ENCODE measurements around the gene DTNB.

Gene DTNB

DNA sequence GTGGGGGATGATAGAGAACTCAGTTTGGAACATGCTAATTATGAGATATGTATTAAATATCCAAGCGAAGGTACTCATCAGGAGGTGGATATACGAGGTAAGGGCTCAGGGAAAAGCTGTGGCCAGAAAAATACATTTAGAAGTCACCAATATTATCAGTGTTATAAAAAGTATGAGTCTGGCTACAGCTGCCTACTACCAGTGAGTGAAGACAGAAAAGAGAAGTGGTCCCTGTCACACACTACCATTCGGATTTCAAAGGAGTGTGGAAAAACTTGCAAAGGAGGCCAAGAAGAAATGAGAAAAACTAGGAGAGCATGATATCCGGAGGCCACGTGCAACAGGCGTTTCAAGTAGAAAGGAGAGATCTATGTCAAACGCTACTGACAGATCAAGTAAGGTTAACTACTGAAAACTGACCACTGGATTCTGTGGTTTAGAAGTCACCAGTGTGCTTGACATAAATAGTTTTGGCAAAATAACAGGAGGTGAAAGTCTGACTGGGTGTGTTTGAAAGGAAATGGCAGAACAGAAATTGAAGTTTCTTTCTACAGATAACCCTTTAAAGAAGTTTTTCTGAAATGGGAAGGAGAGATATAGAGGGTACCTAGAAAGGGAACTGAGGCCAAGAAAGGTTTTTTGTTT, 213.0 kb downstream of the DTNB start:
- no peak for DNase-seq (ENCODE audit: low read depth)

DNA sequence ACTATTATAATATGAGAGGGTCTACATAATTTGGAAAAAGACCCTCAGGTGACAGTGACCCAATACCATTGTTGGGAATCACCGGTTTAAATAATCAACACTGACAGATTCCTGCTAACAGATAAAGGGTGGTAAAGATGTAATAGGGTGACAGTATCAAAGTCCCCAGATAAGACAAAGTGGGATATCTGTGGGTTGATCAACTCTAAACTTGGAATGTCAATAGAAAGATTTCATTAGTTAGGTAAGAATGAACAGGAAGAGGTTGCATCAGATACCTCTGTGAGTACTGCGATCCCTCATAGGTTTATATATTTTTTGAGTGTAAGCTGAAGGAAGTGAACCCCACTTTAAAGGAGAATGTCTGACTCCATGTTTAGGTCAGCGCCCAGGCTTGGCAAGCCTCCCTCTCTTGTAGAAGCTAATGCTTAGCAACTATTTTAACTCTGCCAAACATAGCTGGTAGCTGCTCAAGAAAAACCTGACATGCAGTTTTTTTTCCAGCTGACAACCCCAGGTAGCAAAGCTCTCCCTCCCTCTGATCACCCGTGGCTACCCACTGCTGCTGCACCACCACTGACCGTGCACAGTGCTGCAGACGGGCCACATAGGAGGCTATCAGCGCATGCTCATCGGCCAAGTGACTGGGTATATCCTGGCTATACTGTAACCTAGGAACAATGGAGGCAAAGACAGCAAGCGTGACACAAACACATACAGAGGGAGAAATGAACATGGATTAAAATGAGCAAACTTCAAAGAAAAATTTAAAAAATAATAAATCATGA, 218.4 kb downstream of the DTNB start:
- DNase-seq (ENCODE audit: low read depth): no peak

DNA sequence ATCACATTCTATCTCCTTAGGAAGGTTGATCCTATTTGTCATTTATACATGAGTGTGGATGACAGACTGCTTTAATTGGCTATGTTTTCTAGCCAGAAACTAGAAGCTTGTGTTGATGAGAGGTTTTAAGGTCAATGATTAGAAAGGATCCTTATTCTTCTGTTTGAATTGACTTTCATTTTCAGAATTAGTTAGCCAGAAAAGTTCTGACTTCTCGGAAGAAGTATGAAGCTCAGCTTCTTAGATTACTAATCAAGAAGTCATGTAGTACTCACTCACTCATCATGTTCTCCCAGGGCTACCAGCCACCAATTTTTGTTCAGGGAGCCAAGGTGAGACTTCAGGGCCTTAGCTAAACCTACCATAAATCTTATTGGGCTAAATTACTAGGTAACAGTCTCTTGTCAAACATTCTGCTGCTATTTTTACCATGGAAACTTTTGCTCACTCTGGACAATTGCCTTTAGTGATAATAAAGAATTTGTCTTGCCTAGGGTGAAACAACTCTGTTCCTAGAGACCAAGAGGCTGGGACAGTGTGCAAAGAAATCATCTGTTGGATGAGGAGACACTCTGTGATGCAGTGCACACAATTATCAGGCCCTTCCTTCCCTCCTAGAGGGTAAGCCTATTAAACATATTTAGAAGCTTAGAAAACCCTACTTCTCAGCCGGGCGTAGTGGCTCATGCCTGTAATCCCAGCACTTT, 220.0 kb downstream of the DTNB start:
- DNase-seq (ENCODE audit: low read depth): no peak

DNA sequence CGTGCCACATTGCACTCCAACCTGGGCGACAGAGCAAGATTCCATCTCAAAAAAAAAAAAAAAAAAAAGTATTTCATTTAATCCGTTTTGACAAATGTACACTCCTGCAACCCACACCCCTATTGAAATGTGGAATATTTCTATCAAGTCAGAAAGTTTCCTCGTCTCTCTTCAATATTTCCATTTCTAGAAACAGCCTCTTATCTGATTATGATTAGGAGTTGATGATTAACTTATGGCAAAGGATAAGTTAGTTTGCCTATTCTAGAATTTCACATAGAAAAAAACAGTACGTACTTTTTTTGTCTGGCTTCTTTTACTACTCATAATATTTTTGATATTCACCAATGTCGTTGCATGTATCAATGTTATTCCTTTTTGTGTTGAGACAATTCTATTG, 224.6 kb downstream of the DTNB start:
- DNase-seq (ENCODE audit: low read depth): no peak

DNA sequence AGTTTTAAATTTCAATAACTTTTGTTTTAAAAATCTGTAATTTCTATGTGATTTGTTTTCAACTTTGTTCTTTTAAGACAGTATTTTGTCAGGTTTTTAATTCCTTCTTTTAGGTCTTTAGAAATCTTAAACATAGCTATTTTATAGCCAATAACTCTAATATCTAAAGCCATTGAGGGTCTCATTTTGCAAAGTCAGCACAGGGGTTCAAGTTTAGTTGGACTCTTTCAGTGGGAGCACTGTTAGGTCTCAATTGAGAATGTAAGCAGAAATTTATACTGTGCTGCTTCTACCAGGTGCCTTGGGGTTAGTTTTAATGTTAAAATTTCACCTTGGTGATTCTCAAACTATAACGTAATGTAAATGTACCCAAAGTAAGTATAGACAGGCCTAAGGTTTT, 226.4 kb downstream of the DTNB start:
- DNase-seq (ENCODE audit: low read depth): no peak

DNA sequence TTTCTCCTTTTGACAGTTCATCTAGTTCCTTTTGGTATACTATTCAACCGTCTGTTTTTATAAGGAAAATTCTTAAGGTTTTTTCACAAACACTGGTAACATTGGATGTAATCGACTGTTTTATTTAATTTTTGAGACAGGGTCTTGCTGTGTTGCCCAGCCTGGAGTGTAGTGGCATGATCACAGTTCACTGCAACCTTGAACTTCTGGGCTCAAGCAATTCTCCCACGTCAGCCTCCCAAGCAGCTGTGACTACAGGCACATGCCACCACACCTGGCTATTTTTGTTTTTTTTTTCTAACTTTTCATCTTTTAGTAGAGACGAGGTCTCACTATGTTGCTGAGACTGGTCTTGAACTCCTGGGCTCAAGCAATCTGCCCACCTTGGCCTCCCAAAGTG, 227.3 kb downstream of the DTNB start:
- DNase-seq (ENCODE audit: low read depth): no peak

DNA sequence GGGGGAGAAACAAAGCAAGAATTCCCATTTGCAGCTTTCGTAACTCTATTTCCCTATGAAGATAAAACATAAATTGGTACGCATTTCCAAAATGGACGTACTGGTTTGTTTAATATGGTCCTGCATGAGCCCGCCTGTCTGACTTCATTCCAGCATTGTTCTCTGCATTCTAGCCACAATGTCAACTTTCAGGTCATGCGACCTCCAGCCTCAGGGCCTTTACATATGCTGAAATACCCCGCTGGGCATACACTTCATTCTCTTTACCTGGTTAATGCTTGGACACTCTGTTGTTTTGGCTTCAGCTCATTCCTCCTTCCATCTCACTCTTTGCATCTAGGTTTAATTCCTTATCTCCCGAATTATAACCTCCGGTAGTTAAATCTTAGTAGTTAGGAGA, 227.9 kb downstream of the DTNB start:
- no peak for DNase-seq (ENCODE audit: low read depth)

DNA sequence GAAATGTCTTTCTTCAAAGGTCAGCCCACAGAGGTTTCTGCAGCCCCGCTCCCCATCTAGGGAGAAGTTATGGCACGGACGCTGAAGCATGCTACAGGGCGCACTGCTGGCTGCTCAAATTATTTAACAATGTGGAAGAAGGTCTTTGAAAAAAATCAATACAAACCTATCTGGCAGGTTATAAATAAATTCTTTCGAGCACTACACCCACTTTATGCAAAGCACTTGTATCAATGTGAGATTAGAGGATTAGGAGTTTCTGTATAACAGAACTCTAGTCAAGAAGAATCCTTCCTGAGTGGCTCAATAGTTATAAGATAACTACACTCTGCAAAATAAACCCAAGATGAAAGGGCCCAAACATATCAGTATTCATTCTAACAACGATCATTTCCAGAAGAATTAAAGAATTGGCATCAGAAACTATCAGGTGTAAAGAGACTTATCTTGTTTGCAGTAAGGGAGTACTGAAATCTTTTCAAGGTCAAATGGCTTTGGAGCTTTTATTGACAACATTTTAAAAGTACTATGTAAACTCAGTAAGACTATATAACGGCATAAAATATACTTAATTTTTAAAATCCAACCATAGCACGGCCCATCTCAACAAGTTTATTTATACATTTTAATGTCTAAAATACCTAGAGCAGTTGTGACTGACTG, 228.6 kb downstream of the DTNB start:
- DNase-seq (ENCODE audit: low read depth): no peak

DNA sequence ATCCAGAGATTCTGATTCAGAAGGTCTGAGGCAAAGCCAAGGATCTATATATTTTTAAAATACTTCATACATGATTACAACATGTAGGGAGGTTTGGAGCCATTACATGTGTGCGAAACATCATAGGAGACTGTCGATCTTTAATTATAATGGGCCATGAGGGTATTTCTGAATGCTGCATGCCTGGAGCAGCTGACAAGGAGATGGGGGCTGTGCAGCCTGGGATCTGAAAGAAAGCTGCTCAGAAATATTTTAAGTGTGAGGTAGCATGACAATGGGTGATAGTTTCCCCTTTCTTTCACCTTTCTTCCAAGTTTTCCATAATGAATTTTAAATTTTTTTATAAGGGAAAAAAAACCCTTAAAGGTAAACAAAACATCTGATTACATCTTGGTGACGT, 229.6 kb downstream of the DTNB start:
- no peak for DNase-seq (ENCODE audit: low read depth)

DNA sequence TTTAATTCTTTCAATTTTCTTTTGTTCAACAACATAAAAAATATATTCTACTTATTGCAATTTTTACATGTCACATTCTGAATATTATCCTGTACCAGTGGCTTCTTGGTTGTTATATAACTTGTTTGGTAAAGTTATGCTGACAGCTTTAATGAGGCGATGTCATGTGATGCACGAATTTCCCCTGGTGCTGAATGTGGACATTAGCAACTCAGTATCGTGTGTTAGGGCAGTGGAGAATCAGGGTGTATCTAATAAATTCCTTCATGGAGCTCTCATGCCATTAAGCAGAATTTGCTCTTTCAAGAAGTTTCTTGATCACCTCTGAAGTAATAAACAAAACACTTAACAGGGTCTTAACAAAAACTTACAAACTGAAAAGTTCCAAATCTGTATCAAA, 232.0 kb downstream of the DTNB start:
- no peak for DNase-seq (ENCODE audit: low read depth)

DNA sequence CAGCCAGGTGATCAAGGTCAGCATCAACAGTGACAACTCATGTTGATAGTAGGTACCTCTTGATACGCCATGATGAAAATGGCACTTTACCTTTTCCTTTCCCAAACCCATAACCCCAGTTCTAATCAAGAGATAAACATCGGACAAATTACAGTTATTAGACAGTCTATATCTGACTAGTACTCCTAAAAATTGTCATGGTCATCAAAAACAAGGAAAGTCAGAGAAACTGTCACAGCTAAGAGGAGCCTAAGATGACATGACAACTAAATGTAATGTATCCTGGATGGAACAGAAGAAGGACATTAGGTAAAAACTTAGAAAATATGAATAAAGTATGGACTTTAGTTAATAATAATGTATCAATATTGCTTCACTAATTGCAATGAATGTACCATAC, 234.6 kb downstream of the DTNB start:
- no peak for DNase-seq (ENCODE audit: low read depth)

DNA sequence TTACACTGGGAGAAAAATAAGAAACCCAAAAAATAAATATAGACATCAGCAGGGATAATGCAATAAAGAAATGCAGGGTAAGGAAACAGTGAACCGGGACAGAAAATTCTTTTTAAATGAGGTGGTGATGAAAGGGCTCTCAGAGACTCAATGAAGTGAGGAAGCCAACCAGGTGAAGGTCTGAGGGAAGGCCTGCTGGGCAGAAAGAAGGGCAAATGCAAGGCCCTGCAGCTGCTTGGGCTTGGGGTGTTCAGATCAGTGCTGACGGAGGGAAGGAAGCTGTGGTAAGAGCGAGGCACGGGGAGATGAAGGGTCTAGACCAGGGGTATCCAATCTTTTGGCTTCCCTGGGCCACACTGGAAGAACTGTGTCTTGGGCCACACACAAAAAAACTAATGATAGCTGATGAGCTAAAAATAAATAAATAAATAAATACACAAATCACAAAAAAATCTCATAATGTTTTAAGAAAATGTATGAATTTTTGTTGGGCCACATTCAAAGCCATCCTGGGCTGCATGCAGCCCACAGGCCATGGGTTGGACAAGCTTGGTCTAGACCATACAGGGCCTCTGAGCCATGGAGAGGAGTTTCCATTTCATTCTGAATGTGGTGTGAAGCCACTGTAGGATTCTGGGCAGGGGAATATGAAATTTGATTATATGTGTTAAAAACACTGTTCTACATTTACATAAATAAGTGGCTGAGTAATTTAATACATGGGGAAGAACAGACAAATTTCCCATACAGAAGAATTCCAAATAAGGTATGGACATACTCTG, 235.3 kb downstream of the DTNB start:
- no peak for DNase-seq (ENCODE audit: low read depth)

DNA sequence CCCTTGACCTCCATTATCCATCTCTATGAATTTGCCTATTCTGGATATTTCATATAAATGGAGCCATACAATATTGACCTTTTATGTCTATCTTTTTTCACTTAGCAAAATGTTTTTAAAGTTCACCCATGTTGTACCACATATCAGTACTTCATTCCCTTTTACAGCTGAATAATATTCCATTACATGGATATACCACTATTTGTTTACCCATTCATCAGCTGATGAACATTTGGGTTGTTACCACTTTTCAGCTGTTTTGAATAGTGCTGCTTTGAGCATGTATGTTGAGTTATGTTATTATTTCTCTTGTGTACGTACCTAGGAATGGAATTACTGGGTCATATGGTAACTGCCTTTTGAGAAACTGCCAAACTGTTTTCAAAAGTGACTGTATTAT, 238.0 kb downstream of the DTNB start:
- no peak for DNase-seq (ENCODE audit: low read depth)

DNA sequence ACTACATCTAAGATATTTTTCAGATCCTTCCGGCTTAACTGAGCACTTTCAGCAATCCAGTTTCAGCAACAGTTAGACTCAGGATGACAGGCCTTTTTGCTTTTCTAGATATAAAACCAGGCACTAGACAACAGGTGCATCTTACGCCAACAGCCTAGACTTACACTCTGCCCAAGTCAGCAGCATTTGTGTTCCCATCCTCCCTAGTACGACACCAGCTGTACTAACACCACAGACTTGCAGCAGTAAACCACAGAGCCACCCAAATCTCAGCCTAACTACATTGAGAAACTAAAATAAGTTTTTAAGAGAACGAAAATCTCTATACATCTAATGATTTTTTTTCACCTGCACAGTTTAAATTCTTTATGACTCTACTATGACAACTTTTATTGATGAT, 241.8 kb downstream of the DTNB start:
- DNase-seq (ENCODE audit: low read depth): no peak

DNA sequence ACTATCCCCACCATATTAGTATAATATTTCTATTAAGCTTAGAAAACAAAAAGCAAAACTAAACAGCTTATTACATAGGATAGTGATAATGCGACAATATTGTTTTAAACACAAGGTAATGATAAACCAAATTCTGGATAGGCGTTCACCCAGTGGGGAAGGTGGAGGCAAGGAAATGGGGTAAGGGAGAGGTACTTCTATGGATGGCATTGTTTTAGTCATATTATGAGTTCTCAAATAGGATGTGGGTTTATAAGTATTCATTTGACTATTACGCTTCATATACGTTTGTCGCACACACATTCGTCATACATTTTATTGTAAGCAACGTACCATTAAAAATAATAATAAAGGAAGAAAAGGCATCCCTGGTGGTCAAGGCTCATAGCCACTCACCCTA, 242.8 kb downstream of the DTNB start:
- no peak for DNase-seq (ENCODE audit: low read depth)

DNA sequence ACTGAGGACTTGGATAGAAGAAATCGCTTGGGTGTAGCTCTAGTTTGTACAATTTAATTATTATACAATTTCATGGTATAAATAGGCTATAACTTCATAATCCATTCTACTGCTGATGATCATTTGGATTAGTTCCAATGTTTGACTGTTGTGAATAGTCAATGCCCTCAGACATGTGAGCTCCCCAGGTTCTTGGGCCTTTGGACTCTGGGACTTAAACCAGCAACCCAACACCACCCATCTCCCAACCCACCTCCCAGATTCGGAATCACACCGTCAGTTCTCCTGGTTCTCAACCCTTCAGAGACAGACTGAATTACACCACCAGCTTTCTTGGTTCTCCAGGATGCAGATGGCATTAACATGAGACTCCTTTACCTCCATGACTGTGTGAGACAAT, 247.1 kb downstream of the DTNB start:
- no peak for DNase-seq (ENCODE audit: low read depth)

DNA sequence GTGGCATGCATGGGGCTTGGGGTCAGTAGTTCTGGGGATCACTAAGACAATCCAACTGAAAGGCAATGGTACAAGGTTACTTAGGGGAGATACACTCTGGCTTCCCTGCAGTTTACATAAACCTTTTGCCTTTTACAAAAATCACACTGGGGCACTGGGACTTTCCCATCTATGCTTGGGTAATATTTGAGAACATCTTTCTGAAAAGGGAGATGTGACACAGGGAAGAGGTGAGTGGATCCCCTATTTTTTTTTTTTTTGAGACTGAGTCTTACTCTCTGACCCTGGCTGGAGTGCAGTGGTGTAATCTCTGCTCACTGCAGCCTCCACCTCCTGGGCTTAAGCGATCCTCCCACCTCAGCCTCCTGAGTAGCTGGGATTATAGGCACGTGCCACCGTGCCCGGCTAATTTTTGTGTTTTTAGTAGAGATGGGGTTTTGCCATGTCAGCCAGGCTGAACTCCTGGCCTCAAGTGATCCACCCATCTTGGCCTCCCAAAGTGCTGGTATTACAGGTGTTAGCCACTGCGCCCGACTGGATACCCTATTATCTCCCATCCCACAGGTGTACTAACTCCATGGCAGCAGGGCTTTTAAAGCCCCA, 248.8 kb downstream of the DTNB start:
- no peak for DNase-seq (ENCODE audit: low read depth)

DNA sequence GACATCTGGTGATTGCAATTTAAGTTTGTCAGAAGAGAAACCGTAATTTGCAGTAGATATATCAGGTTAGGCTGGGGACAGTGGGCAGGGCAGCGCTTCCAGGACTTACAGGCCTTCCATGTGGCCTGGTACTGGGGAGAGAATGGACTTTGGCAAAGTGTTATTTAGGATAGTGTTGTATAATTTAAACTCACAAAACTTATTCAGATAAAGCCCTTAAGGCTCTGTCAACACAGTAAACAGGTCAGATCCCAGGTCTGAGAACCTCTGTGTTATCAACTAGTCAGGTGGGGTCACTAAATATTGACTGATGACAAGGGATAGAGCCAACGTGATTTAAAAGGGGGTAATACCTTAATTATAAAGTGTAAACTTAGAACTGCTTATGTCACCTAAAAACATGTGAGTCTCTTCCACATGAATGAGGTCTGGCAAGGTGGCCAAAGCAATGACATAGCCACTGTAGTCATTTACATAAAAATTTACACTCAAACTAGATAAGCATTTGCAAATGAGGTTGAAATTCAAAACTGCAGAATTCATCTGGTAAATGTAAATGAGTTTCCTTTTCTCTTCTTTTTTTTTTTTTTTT, 251.5 kb downstream of the DTNB start:
- DNase-seq (ENCODE audit: low read depth): no peak

DNA sequence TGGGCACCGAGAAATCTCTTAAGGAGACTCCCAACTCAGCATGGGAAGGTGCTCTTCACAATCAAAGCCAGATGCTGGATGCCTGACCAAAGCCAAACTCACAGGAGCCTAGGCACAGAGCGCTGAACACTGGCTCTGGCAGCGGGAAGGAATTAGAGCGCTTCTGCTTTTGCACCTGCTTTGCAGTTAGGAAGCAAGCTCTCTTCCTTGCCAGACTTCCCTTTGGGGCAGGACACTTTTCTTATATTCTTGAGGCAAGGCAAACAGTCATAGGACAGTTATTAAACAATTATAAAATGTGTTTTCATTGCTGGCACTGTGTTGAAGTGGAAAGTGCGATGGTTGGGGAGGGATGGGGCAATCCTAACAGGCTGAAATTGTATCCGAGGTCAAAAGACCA, 252.1 kb downstream of the DTNB start:
- no peak for DNase-seq (ENCODE audit: low read depth)

DNA sequence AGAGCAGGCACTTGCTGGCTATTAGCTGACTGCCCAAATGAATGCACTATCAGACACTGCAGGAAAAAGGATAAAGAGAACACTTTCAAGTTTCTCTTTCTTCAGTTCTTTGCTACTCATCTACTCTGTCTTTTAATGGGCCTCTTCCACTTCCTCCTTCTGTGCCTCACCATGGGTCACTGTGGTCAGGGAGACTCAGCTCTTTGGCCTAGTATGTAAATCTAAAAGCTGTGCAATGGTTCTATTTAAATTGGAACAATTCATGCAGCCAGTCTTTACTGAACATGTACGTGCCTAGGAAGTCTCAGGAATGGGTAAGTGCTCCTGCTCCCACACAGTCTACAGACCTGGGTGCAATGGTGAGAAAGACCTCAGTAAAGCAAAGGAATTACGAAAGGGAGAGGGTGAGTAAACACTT, 252.5 kb downstream of the DTNB start:
- no peak for DNase-seq (ENCODE audit: low read depth)

DNA sequence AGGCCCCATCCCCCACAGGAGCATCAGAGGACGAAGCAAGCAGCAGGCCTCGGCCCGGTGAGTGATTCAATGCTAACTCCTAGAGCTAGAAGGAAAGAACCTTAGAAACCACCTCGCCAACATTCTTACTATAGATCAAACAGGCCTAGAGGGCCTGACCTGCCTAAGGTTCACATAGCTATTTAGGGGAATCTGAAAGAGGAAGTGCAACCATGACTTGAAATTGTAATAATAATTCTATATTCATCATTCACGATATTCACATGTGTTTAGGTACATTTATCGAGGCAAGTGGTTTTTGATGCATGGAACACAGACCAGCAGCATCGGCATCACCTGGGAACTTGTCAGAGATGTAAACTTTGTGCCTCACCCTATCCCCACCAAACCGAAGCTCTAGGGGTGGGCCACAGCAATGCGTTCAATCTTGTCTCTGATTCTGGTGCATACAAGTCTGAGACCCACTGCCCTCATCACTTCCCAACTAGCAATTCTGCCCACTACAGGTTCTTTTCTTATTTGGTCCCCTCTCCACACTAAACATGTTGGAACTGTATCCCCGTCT, 253.6 kb downstream of the DTNB start:
- DNase-seq (ENCODE audit: low read depth): no peak
